Mammary epithelial cell (primary cell): ENCODE results near the gene NUP214.

Experiments
- EZH2 ChIP-seq: IDR thresholded peaks from 2 replicates; pipeline ENCODE4 v1.6.1; 2012; ENCODE audit warnings: low read length, inconsistent platforms, borderline replicate concordance
- TF ChIP-seq, protein P1 (sequence below), 2 donors: IDR thresholded peaks in 1 of 2; conservative IDR thresholded peaks in 1 of 2; 2 replicates each; pipeline ENCODE4 v1.5.1; 2011 to 2012; ENCODE audit warnings: inconsistent platforms in 2 of 2, low read length in 2 of 2, mild to moderate bottlenecking in 2 of 2, control low read depth in 1 of 2, low read depth in 1 of 2; ENCODE audit not compliant: insufficient read depth in 1 of 2; ENCODE audit errors: extremely low read depth in 1 of 2

DNA sequence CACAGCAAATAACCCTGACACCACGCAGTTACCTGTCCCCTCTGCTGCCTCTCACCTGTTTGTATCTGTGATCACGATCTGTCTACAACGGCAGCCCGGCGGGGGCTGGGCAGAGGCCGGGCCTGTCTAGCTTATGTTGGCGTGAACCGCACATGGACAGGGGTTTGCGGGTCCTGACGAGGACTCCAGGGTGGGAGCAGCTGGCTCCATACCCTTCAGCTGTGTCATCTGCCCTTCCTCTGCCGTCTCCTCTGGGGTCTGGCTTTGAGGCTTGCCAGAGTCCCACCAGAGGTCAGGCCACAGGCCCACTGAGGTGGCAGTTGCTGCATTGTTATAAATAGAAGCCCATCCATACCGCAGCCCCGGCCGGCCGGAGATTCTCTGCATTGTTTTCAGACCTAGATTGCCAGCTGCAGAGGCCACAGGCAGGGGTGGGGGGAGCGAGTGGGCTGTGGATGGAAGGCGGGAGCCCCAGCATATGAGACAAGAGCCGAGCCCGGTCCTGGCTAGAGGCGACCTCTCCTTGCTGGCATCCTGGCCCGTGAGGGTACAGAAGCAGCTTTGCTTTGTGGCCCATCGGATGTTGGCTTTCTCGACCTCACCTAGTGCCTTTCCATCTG, 113.1 kb downstream of the NUP214 start:
- TF ChIP-seq, protein P1, sequence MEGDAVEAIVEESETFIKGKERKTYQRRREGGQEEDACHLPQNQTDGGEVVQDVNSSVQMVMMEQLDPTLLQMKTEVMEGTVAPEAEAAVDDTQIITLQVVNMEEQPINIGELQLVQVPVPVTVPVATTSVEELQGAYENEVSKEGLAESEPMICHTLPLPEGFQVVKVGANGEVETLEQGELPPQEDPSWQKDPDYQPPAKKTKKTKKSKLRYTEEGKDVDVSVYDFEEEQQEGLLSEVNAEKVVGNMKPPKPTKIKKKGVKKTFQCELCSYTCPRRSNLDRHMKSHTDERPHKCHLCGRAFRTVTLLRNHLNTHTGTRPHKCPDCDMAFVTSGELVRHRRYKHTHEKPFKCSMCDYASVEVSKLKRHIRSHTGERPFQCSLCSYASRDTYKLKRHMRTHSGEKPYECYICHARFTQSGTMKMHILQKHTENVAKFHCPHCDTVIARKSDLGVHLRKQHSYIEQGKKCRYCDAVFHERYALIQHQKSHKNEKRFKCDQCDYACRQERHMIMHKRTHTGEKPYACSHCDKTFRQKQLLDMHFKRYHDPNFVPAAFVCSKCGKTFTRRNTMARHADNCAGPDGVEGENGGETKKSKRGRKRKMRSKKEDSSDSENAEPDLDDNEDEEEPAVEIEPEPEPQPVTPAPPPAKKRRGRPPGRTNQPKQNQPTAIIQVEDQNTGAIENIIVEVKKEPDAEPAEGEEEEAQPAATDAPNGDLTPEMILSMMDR (conservative IDR thresholded peaks at IDR 0.05 in 1 of 2, IDR thresholded peaks at IDR 0.05 in 1 of 2; ENCODE audit: extremely low read depth in 1 of 2, insufficient read depth in 1 of 2, low read depth in 1 of 2, low read length in 2 of 2) = no peak
- no peak for TF ChIP-seq EZH2
